ELF-1 (cell line): ENCODE data around the gene RABL2A.
"Not testable (repeated sequence)": the region's sequence is repeated elsewhere in the genome, so short reads cannot be mapped to it uniquely, and the experiment has no call there.

ENCODE experiments used
- DNase-seq: peaks from one replicate; pipeline ENCODE4 v3.0.0-alpha.2; 2016; ENCODE audit warnings: low read depth, low spot score

The RABL2A gene

DNA sequence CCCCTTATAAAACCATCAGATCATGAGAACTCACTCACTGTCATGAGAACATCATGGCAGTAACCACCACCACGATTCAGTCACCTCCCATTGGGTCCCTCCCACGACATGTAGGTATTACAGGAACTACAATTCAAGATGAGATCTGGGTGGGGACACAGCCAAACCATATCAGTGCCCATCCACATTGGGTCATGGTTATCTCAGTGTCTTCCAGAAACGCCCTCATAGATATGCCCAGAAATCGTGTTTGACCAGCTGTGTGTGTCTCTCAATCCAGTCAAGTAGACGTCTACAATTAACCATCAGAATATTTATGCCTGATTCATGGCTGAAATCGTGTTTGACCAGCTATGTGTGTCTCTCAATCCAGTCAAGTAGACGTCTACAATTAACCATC lies 17.2 kb upstream of the RABL2A start:
- not testable (repeated sequence) for DNase-seq

DNA sequence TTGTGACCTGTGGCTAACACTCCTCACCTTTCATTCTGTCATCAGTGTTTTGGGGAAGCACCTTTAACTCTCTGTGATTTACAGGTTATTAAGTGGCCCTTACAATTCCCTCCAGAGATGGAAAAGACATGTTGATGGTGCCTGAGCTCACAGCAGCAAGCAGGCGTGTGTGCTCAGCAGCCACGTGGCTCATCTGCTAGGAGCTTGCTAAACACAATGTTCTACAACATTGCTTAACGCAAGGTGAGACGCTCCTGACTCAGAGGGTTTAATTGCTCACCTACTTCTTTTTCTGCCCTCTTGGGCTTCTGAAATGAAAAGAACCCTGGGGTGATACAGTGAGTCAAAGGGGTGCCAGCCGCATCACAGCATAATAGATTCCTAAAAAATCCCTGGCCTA lies 6.1 kb upstream of the RABL2A start:
- DNase-seq = not testable (repeated sequence)

DNA sequence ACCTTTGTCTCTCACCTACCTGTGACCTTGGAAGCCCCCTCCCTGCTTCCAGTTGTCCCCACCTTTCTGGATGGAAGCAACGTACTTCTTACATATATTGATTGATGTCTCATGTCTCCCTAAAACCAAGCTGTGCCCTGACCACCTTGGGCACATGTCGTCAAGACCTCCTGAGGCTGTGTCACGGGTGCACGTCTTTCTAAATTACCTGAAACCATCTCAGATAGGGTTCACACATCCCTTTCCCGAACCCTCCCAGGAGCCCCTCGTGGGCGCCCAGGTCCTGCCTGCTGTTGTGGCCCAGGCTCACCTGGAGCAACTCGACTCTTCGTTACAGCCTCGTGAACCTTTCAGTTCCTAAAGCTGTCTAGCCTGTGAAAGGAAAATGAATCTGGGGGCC lies 1.2 kb upstream of the RABL2A start:
- not testable (repeated sequence) for DNase-seq

DNA sequence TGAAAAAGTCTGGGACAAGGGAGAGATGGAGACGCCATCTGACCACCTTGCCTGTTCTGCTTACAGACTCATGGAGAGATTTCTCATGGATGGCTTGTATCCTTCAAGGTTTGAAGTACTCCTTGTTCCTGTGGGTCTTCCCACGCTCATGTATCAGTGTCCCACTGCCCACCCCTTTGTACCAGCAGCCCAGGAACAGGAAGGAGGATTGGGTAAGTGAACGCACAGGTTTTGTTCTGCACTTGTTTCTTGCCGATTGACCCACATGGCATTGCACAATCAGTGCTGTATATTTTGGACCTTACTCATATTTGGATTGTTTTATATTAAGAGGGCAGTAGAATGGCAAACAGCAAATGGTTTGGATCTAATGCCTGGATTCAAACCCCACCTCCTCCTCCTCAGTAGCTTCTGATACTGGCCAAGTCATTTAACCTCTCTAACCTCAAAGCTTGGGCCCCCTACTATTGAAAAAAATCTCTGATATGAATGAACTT lies 5.8 kb downstream of the RABL2A start:
- DNase-seq = not testable (repeated sequence)

DNA sequence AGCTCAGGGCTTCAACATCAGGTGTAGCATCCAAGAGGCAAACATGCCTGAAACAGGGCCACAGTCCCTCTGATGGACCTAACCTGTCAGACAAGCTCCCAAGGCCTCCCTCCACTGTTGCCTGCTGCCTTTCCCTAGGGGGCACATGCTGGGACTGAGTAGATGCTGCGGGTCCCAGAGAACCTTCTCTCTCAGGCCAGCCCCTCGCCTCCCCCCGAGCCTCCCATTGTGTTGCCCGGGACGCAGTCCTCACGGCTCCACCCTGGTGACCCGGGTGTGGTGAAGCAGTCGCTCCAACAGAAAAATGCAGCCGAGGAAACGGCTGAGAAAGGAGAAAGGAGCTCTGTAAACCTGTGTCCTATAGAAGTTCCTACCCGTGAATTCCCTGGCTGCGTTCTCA lies 8.3 kb downstream of the RABL2A start:
- not testable (repeated sequence) for DNase-seq

DNA sequence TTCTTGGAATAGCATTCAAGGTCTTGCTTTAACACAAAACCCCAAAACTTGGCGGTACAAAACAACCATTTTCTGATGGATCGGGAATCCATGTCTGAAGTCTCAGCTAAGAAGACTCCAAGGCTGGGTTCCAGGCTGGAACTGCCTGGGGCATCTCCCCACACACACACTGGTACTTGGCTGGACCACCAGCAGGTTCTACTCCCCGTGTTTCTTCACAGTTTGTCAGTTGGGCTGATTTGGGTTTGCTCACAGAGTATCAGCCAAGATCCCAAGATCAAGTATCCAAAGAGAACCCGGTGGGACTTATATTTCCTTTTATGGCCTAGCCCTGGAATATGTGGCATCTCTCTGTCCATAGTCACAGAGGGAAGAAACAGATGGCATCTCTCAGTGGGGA lies 9.2 kb downstream of the RABL2A start:
- DNase-seq = not testable (repeated sequence)

DNA sequence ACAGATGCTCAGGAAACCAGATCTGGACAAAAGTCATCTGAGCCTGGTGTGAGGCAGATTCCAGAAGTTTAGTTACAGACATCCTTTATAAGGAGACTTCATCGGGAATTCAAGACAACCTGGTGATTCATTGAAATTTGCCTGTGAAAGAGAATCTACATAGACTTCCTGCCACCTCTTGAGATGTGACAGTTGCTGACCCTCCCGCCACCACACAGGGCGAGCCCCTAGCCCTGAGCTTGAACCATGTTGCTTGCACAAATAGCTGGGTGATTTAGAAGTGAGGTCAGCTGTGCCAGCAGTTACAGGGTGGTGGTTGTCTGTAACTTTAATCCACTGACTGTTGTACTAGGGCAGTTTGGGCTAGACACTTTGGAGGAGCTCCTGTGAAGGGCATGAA lies 11.0 kb downstream of the RABL2A start:
- DNase-seq = not testable (repeated sequence)

DNA sequence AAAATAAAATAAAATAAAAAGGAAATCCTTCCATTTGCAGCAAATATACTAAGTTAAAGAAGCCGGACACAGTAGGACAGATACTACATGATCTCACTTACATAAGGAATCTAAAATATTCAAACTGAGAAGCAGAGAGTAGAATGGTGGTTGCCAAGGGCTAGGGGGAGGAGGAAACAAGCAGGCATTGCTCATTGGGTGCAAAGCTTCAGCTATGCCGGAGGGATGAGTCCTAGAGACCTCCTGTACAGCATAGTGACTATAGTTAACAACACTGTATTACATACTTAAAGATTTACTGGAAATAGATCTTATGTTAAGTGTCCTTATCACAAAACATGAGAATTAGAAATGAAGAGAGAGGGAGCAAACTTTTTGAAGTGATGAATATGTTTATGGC lies 19.2 kb downstream of the RABL2A start:
- DNase-seq = not testable (repeated sequence)

DNA sequence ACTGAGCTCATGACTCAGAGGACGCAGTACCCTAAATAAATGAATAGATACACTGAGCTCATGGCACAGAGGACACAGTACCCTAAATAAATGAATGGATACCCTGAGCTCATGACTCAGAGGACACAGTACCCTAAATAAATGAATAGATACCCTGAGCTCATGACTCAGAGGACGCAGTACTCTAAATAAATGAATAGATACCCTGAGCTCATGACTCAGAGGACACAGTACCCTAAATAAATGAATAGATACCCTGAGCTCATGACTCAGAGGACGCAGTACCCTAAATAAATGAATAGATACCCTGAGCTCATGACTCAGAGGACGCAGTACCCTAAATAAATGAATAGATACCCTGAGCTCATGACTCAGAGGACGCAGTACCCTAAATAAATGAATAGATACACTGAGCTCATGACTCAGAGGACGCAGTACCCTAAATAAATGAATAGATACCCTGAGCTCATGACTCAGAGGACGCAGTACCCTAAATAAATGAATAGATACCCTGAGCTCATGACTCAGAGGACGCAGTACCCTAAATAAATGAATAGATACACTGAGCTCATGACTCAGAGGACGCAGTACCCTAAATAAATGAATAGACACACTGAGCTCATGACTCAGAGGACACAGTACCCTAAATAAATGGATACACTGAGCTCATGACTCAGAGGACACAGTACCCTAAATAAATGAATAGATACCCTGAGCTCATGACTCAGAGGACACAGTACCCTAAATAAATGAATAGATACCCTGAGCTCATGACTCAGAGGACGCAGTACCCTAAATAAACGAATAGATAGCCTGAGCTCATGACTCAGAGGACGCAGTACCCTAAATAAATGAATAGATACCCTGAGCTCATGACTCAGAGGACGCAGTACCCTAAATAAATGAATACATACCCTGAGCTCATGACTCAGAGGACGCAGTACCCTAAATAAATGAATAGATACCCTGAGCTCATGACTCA lies 24.1 kb downstream of the RABL2A start:
- not testable (repeated sequence) for DNase-seq

DNA sequence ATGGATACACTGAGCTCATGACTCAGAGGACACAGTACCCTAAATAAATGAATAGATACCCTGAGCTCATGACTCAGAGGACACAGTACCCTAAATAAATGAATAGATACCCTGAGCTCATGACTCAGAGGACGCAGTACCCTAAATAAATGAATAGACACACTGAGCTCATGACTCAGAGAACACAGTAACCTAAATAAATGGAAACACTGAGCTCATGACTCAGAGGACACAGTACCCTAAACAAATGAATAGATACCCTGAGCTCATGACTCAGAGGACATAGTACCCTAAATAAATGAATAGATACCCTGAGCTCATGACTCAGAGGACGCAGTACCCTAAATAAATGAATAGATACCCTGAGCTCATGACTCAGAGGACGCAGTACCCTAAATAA lies 25.5 kb downstream of the RABL2A start:
- DNase-seq = not testable (repeated sequence)

DNA sequence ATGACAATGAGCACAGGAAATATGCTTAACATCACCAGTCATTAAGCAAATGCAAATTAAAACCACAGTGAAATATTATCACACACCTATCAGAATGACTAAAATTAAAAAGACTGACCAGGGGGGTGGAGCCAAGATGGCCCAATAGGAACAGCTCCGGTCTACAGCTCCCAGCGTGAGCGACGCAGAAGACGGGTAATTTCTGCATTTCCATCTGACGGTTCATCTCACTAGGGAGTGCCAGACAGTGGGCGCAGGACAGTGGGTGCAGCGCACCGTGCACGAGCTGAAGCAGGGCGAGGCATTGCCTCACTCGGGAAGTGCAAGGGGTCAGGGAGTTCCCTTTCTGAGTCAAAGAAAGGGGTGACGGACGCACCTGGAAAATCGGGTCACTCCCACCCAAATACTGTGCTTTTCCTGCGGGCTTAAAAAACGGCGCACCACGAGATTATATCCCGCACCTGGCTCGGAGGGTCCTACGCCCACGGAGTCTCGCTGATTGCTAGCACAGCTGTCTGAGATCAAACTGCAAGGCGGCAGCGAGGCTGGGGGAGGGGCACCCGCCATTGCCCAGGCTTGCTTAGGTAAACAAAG lies 29.1 kb downstream of the RABL2A start:
- DNase-seq = not testable (repeated sequence)

DNA sequence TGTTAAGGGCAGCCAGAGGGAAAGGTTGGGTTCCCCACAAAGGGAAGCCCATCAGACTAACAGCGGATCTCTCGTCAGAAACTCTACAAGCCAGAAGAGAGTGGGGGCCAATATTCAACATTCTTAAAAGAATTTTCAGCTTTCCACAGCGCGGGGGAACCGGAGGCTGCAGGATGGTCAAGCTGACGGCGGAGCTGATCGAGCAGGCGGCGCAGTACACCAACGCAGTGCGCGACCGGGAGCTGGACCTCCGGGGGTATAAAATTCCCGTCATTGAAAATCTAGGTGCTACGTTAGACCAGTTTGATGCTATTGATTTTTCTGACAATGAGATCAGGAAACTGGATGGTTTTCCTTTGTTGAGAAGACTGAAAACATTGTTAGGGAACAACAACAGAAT lies 30.7 kb downstream of the RABL2A start:
- DNase-seq = not testable (repeated sequence)

DNA sequence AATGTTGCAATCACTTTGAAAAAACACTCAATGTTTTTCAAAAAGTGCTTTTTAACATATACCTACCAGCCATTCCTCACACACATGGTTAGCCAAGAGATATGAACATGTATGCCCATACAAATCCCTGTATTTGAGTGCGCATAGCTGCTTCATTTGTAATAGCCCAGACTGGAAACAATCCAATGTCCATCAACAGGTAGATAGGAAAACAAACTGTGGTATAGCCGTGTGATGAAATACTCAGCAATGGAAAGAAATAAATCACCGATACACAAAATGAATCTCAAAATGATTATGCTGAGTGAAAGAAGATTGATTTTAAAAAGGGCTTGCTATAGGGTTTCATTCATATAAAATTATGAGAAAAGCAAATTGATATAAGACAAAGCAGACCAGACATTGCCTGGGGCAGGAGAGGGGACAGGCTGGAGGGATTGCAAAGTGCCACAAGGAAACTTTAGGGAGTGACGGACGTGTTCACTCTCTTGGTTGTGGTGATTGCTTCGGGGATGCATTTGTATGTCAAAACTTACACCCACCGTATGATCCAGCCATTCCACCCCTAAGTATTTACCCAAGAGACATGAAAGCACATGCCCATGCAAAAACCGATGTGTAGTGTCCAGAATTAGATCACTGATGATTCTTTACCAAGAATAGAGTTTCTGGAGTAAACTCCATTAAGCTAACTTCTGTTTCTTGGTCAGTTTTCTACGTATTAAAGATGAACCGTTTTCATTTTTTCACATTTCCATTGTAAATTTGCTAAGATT lies 36.4 kb downstream of the RABL2A start:
- DNase-seq = not testable (repeated sequence)

DNA sequence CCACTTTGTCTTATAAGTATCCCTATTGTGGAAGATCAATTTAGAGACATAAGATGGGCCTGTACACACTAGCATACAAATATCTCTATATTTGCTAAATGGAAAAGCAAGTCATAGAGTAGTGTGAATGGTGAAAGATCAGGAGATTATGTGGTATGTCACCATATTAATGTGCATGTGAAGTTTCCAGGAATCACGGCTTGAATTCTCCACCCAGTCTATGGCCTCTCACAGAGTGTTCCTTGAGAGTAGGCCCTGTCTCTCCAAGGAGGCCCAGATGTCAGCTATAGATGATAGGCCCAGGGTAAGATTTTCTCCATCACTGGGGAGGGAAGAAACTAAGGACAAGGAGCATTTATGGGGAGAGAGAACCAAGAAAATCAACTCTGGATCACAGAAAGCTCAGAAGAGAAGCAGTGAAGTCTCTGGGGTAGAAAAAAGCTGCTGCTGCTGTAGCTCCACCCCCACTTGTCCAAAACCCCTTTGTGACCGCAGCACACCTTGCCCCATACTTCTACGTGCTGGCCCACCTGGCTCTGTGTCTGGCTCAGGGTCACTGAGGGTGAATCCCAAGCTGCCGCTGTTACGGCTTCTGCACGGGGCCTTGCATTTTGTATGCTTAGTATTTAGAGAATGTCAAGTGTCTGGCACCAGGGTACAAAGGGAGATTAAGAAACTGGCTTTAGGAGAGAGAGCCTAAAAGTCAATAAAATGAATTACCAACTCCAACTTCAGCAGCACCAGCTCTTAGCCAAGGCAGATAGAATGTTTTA lies 37.9 kb downstream of the RABL2A start:
- DNase-seq = not testable (repeated sequence)

DNA sequence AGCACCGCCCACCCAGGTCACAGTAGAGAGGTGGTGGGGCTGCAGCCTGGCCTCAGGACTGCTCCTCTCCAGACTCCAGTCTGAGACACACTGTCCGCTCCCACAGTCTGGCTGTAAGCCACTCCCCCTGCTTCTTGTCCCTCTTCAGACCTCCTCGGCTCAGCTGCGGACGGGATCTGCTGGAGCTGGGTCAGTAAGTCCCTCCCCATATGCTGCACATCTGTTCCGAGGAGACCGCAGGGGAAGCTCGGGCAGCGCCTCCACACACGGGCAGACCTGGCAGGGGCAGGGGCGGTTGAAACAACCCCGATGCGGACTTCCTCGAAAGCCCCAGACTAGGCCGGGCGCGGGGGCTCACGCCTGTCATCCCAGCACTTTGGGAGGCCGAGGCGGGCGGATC lies 41.9 kb downstream of the RABL2A start:
- DNase-seq = not testable (repeated sequence)

DNA sequence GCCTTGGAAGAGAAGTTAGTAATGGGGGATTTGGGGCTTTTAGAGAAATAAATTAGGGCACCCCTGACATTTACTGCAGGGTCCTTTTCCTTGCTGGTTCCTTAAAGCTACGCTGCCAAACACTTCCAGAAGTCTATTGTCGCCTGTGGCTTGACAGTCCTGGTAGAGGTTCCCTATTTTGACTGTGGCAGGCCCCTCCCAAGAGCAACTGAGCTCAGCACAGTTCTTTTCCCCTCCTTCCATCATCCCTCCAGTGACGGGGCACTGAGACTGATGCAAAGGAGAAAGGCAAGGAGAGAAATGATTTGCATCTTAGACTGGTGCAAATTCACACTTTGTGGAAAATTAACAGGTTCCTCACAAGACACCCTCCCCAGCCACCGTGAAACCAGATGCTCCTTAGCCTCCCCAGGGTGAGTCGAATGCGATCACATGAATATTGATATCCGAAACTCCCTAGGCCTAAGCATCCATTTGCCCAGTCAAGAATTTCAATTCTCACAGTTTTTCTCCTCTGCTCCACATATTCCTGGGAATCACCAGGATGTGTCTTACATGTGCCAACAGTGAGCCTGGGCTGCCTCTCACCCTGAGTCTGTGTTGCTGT lies 45.4 kb downstream of the RABL2A start:
- no peak for DNase-seq

DNA sequence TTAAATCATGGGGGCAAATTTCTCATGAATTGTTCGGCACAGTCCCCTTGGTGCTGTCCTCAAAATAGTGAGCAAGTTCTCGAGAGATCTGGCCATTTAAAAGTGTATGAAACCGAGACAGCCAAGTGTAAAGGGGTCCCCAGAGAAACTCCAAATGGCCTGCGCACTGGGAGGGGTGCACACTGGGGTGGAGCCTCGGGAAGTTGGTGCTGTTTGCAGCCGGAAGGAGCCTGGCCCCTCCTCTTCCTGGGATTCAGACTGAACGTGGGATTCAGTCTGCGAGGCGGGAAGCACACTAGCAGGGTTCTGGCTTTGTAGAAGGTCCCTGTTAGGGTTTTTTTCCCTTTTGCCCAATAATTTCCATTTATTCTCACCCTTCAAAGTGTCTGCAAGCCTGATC lies 48.8 kb downstream of the RABL2A start:
- no peak for DNase-seq

DNA sequence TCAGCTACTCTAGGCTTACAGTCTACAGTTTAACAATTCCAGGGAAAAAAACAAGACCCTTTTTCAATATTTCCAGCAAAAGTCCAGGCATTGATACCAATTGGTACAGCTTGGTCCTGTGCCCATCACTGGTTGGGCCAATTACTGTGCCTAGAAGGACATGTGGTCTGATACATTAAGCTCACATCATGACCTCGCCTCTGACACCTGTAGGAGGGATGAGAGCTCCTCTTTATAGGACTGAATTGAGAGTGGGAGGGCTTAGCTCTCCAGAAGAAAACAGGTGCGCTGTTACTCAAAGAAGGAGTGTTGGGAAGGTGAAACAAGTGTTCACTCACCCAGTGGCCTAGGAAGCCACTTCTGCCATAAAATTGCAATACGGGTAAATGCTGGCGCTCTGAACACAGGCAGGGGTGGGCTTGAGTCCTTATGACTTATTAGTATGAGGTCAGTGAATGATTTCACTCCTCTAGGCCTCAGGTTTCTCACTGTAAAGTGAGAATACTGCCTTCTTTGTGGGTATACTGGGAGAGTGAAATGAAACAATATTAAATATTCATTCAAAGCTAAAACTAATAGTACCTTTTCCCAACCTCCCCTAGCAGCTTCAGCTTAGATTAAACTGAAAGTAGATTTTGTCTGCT lies 49.7 kb downstream of the RABL2A start:
- DNase-seq = no peak

DNA sequence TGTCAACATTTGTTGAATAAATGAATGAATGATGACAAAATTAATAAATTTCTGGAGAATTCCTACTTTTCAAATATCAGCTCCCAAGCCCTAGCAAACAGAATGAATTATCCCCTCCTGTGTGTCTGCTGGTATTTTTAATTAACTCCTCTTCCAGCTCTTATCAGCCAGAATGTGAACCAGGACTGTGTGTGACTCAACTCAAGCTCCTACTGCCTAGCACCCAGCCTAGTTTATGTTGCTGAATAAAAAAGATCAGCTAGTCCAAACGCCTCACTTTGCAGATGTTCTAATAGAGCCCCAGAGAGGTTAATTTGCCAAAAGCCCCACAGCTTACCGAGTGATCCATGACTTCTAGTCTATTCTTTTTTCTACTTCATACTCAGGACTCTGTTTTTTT lies 50.3 kb downstream of the RABL2A start:
- no peak for DNase-seq

DNA sequence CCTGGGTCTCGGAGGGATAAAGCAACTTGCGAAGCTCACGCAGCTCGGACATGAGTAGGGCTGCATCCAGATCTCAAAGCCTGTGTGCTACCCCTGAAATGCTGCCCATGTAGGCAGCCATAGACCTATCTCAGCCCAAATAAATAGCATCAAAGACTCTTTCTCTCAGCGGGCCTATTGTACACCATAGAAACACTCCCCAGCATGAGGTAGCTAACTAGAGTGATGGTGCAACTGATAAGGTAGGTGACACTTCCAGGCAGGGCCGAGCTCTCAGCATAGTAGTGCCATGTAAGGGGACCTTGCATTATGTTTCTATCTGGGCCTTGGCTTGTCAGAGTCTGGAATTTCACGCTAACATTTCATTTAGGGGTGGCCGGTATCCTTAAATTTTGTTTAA lies 52.4 kb downstream of the RABL2A start:
- DNase-seq = peak; percentile 7
